MV-4-11 (cell line): ENCODE results near the gene PSMD5.
A peak's percentile ranks its signal among the peaks of the same experiment; 100 is the strongest.

Source experiments
- DNase-seq: peaks from one replicate; lab custom pipeline; 2025; lab: John Stamatoyannopoulos, UW

The PSMD5 gene

GRCh38 chr9:120855827-120856670, 13.3 kb upstream of the PSMD5 start:
- DNase-seq = no peak

- no peak for DNase-seq
Observed at GRCh38 chr9:120854596-120855327, 12.0 kb upstream of the PSMD5 start.

- no peak for DNase-seq
Observed at GRCh38 chr9:120853198-120853597, 10.5 kb upstream of the PSMD5 start.

GRCh38 chr9:120852240-120853010, 9.7 kb upstream of the PSMD5 start:
- no peak for DNase-seq

GRCh38 chr9:120851449-120851848, 8.7 kb upstream of the PSMD5 start:
- DNase-seq = no peak

GRCh38 chr9:120850315-120850714, 7.6 kb upstream of the PSMD5 start:
- DNase-seq = no peak

- no peak for DNase-seq
Observed at GRCh38 chr9:120846906-120847305, 4.2 kb upstream of the PSMD5 start.

- no peak for DNase-seq
Observed at GRCh38 chr9:120846251-120846889, 3.6 kb upstream of the PSMD5 start.

- DNase-seq = peak; percentile 41
Observed at GRCh38 chr9:120845255-120845654, 2.5 kb upstream of the PSMD5 start.

- peak; percentile 30 for DNase-seq
Observed at GRCh38 chr9:120841930-120842684, 615 bp downstream of the PSMD5 start.

- DNase-seq = no peak
Observed at GRCh38 chr9:120839146-120839545, 3.6 kb downstream of the PSMD5 start.

GRCh38 chr9:120837921-120838320, 4.8 kb downstream of the PSMD5 start:
- no peak for DNase-seq

GRCh38 chr9:120833325-120833724, 9.4 kb downstream of the PSMD5 start:
- DNase-seq = no peak

GRCh38 chr9:120832807-120833206, 9.9 kb downstream of the PSMD5 start:
- no peak for DNase-seq

- no peak for DNase-seq
Observed at GRCh38 chr9:120830865-120831264, 11.9 kb downstream of the PSMD5 start.

- no peak for DNase-seq
Observed at GRCh38 chr9:120830151-120830550, 12.6 kb downstream of the PSMD5 start.

- DNase-seq = no peak
Observed at GRCh38 chr9:120829650-120830049, 13.1 kb downstream of the PSMD5 start.

- no peak for DNase-seq
Observed at GRCh38 chr9:120820095-120820494, 22.6 kb downstream of the PSMD5 start.

- DNase-seq = no peak
Observed at GRCh38 chr9:120818595-120818994, 24.1 kb downstream of the PSMD5 start.

GRCh38 chr9:120815075-120815474, 27.6 kb downstream of the PSMD5 start:
- DNase-seq = no peak

- DNase-seq = no peak
Observed at GRCh38 chr9:120808931-120809330, 33.8 kb downstream of the PSMD5 start.
